ENCODE results near the gene GNA14. TPM values are rescaled to one million over a fixed set of nuclear protein-coding genes. Genes with fewer than 3 reads are reported as not detected.

GNA14 gene
- total RNA-seq, 4 donors from 2014 or later = 0.13 to 1.9 (median 1.0) TPM

DNA sequence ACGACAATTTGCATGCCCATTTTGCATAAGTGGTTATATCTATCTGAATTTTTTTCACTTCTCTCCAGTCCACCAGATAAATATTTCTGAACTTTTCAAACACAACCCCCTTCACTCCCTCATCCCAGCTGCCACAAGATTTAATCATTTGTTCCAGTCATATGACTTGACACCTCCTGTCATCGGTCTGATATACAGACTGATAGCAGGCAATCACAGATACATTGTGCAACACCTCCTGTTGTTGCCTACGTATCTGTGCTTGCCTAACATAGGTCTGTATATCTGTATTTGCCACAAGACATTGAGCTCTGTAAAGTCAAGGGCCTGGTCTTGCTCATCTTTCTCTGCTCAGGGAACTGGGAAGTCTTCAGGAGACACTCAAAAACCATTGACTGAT, 65.6 kb downstream of the GNA14 start:
- TF ChIP-seq POLR2A (IDR thresholded peaks at IDR 0.05) = no peak
- TF ChIP-seq, protein P1, sequence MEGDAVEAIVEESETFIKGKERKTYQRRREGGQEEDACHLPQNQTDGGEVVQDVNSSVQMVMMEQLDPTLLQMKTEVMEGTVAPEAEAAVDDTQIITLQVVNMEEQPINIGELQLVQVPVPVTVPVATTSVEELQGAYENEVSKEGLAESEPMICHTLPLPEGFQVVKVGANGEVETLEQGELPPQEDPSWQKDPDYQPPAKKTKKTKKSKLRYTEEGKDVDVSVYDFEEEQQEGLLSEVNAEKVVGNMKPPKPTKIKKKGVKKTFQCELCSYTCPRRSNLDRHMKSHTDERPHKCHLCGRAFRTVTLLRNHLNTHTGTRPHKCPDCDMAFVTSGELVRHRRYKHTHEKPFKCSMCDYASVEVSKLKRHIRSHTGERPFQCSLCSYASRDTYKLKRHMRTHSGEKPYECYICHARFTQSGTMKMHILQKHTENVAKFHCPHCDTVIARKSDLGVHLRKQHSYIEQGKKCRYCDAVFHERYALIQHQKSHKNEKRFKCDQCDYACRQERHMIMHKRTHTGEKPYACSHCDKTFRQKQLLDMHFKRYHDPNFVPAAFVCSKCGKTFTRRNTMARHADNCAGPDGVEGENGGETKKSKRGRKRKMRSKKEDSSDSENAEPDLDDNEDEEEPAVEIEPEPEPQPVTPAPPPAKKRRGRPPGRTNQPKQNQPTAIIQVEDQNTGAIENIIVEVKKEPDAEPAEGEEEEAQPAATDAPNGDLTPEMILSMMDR (IDR thresholded peaks at IDR 0.05) = no peak
- no peak for DNase-seq (ENCODE audit: low spot score in 2 of 2)
- WGBS, 2 donors = 76 to 84% methylated on average over 3 of the region's 3 CpGs
- intact Hi-C loops (cut with DNase I; ENCODE audit: low total_unique reads) = no loop called here
- H3K4me3 ChIP-seq (ENCODE audit: low read depth, poor library complexity, severe bottlenecking) = no peak overlapping the region

DNA sequence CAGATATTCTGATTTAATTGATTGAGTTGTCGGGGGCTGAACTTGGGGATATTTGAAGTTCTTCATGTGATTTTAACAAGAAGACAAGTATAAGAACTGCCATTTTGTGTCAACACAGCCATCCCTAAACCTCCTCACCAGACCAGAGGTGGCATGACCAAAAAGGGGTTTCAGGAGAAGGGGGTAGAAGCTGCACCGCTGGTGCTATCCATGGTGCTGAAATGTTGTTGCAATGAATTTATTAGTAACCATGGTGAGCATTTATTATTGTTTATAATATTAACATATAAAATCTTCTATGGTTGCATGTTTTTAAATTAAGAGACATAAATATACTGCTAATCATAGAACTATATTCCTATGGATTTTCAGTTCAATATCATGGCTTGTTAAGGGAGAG, 72.3 kb downstream of the GNA14 start:
- DNase-seq (ENCODE audit: low spot score in 2 of 2) = no peak
- intact Hi-C loops (cut with DNase I; ENCODE audit: low total_unique reads) = no loop called here
- TF ChIP-seq, protein P1 (IDR thresholded peaks at IDR 0.05) = no peak
- no peak for TF ChIP-seq POLR2A (IDR thresholded peaks at IDR 0.05)
- no peak overlapping the region for H3K4me3 ChIP-seq (ENCODE audit: low read depth, poor library complexity, severe bottlenecking)
- 49 to 50% methylated on average over 2 of the region's 2 CpGs for WGBS, 2 donors

DNA sequence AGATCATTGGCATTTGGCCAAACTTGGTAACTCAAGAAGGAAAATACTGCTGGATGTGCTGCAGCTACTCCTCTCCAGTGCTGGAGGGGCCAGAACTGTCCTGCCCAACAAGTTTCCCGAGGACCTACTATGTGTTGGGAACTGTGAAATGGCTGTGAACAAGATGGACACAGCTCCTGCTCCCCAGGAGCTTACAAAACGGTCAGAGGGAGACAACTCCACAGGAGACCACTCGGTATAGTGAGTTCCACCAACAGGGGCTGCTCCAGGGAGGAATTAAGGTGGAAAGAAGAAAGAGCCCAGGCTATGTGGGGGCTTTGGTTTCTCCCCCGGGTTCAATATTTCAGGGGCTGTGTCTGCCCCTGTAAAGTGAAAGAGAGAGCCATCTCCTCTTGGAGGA, 78.8 kb downstream of the GNA14 start:
- intact Hi-C loops (cut with DNase I; ENCODE audit: low total_unique reads) = no loop called here
- DNase-seq (ENCODE audit: low spot score in 2 of 2) = no peak
- WGBS, 2 donors = 69 to 70% methylated on average over 4 of the region's 4 CpGs
- no peak overlapping the region for H3K4me3 ChIP-seq (ENCODE audit: low read depth, poor library complexity, severe bottlenecking)
- TF ChIP-seq POLR2A (IDR thresholded peaks at IDR 0.05) = no peak
- TF ChIP-seq, protein P1 (IDR thresholded peaks at IDR 0.05) = no peak

DNA sequence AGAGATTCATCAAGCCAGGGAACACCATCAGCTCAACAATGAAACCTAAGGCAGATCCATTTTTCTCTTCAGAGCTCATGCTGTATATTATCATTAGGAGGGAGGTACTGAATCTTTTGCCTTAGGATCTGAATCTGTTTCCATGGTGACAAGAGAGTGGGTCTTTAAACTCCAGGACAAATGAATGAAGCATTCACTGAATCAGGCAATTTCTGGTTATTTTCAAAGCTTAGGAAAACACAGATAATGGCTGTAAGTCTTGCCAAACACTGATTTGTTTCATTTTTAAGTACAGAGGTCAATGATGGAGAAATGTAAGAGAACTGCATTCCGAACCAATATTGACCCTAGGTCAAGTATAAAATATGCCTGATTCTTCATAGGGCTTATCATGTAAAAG, 84.9 kb downstream of the GNA14 start:
- 55 to 61% methylated on average over 1 of the region's 1 CpG for WGBS, 2 donors
- no peak overlapping the region for H3K4me3 ChIP-seq (ENCODE audit: low read depth, poor library complexity, severe bottlenecking)
- DNase-seq (ENCODE audit: low spot score in 2 of 2) = no peak
- no peak for TF ChIP-seq POLR2A (IDR thresholded peaks at IDR 0.05)
- TF ChIP-seq, protein P1 (IDR thresholded peaks at IDR 0.05) = no peak
- intact Hi-C loops (cut with DNase I; ENCODE audit: low total_unique reads) = no loop called here

DNA sequence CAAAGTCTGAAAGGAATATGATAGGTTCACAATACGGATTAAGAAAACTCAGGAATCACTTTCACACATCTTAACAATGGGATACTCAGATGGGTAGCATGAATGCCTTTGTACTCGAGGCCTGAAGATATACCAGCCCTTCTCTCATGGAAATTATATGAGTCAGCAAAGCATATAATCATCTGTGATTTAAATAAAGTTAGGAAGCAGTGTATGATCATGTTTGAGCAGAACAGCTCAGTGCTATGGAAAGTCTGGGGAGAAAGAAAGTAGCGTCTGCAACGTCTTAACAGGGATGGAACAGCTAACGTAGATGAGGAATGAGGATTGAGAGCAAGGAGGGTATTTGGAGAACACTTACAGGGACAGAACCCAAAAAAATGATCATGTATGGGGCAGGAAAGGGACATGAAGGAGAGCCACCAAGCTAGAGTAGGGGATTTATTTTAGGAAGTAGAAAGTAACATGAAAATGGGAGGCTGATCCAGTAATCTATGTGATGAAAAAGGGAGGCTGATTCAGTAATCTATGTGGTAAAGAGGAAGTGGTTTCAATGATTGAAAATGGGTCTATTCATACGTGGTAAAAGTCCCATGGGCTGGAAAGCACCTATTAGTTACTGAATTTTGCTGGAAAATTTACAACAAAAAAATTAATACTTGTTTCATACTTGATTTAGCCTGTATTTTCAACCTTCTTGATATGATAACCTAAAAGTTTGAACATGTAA, 85.9 kb downstream of the GNA14 start:
- WGBS, 2 donors = 76 to 78% methylated on average over 6 of the region's 6 CpGs
- TF ChIP-seq POLR2A (IDR thresholded peaks at IDR 0.05) = no peak
- TF ChIP-seq, protein P1 (IDR thresholded peaks at IDR 0.05) = no peak
- intact Hi-C loops (cut with DNase I; ENCODE audit: low total_unique reads) = no loop called here

More for the DNA sequence above, 85.9 kb downstream of the GNA14 start:
- H3K4me3 ChIP-seq (ENCODE audit: low read depth, poor library complexity, severe bottlenecking) = no peak overlapping the region
- DNase-seq (ENCODE audit: low spot score in 2 of 2) = no peak

All from lower leg skin (tissue), 4 donors.